Heart right ventricle (tissue), 16 donors: Measurements from ENCODE around the gene ARAP1. TPM values are rescaled to one million over a fixed set of nuclear protein-coding genes. Genes with fewer than 3 reads are reported as not detected.

ENCODE experiments used
- ATAC-seq, 8 donors: fragments of 200-7000 bp; cut with Tn5 transposase; one replicate each; pipeline ENCODE4 v1.9.1; 2020; ENCODE audit warnings: mild to moderate bottlenecking in 8 of 8, moderate library complexity in 8 of 8, moderate number of reproducible peaks in 1 of 8
- DNase-seq, 2 donors: peaks; one replicate each; pipeline ENCODE4 v3.0.0-alpha.2; 2020
- H3K27ac ChIP-seq, 10 donors: fragments of 200-600 bp; sonication (generic) in 2 of 10; one replicate each; pipeline versions ENCODE4 v1.5.0 to v1.8.0; 2020 to 2022; ENCODE audit warnings: mild to moderate bottlenecking in 3 of 10
- H3K27me3 ChIP-seq, 7 donors: fragments of 200-600 bp; one replicate each; pipeline ENCODE4 v1.8.0; 2021 to 2022; ENCODE audit warnings: mild to moderate bottlenecking in 2 of 7
- H3K36me3 ChIP-seq, 9 donors: fragments of 200-600 bp; sonication (generic) in 1 of 9; one replicate each; pipeline versions ENCODE4 v1.5.0 to v1.8.0; 2020 to 2022; ENCODE audit warnings: mild to moderate bottlenecking in 2 of 9
- H3K4me1 ChIP-seq, 9 donors: fragments of 200-600 bp; sonication (generic) in 1 of 9; one replicate each; pipeline versions ENCODE4 v1.5.0 to v1.8.0; 2020 to 2022; ENCODE audit warnings: mild to moderate bottlenecking in 4 of 9
- H3K4me3 ChIP-seq, 10 donors: fragments of 200-600 bp; sonication (generic) in 2 of 10; one replicate each; pipeline versions ENCODE4 v1.5.0 to v1.8.0; 2020 to 2022; ENCODE audit warnings: mild to moderate bottlenecking in 7 of 10, moderate library complexity in 2 of 10
- H3K9me3 ChIP-seq, 11 donors: fragments of 200-600 bp in 10 of 11; sonication (generic) in 2 of 11; one replicate each; pipeline versions ENCODE4 v1.5.0 to v1.8.0; 2013 to 2022; ENCODE audit warnings: mild to moderate bottlenecking in 2 of 11, control low read depth in 1 of 11, moderate library complexity in 1 of 11
- CTCF ChIP-seq, 9 donors: fragments of 200-600 bp; sonication (generic) in 2 of 9; IDR thresholded peaks; one replicate each; pipeline versions ENCODE4 v1.5.0 to v1.8.0; 2021 to 2022; ENCODE audit warnings: antibody characterized with exemption in 9 of 9, mild to moderate bottlenecking in 5 of 9, moderate library complexity in 1 of 9
- WGBS, 2 donors: extraction: QIAGEN DNeasy Blood & Tissue Kit; methylation state at CpG; one replicate each; pipeline ENCODE4 v1.1.7; 2013; ENCODE audit warnings: inconsistent platforms in 1 of 2; 5-methylcytosine and 5-hydroxymethylcytosine counted together
- intact Hi-C, 10 donors: fragments of 100-400 bp; cut with DNase I; formaldehyde crosslinking; loops; one replicate each; pipeline versions ENCODE4 v1.11.1 to v1.14.2; 2022
- polyA plus RNA-seq, 2 donors: library from polyadenylated mRNA; stranded (reverse); fragments of 200-250 nt; gene quantifications; one replicate each; pipeline ENCODE4 v1.2.3, GENCODE V29; 2013
- total RNA-seq, 10 donors: library from RNA; stranded (reverse); fragmentation: NEBNext Ultra II Directional in 3 of 10; extraction: Animal tissue kit (Norgen Biotek cat#: 25700) in 3 of 10; gene quantifications; one replicate each; pipeline versions ENCODE4 v1.2.1 to v1.2.4, GENCODE V29; 2021 to 2023
- donor health status: Arrhythmogenic right ventricular cardiomyopathy.
- donor health status: ischemic (EF 13 %, LVEDD 7.1; RV severe dilation, severe dysfunction).
- donor health status: healthy with polysubstance abuse.
- donor health status: DM: no; HTN: yes; CAD: no.
- donor health status: DM: no; HTN: no; CAD: no.
- donor health status: ischemic (EF 25% LVEDD 6.9; RV normal size, moderate dysfunction).
- donor health status: ischemic (EF 25% LVEDD 5.7; RV mildly dilated, moderate dysfunction).
- donor health status: healthy.
- donor health status: DM: yes; HTN: yes; CAD: no.
- donor health status: Ischemic cardiomyopathy.
- donor health status: ischemic (EF 35%, LVEDD 5.7; RV mildly dilated, moderate dysfunction).
- donor health status: nonischemic (EF 11% LVEDD 7.7; RV severe dilation, severe dysfunction).
- donor health status: DM: yes; HTN: yes; CAD: no.
- donor health status: PGD.
- donor health status: ischemic (EF 29% LVEDD 5.4; RV normal size, mild dysfunction).
- donor health status: nonischemic (EF 23%, LVEDD 6.1; RV moderate dilation, normal function).

ARAP1 gene
- total and polyA plus RNA-seq, 12 donors: 30.4 to 68.3 (median 40.8) TPM

DNA sequence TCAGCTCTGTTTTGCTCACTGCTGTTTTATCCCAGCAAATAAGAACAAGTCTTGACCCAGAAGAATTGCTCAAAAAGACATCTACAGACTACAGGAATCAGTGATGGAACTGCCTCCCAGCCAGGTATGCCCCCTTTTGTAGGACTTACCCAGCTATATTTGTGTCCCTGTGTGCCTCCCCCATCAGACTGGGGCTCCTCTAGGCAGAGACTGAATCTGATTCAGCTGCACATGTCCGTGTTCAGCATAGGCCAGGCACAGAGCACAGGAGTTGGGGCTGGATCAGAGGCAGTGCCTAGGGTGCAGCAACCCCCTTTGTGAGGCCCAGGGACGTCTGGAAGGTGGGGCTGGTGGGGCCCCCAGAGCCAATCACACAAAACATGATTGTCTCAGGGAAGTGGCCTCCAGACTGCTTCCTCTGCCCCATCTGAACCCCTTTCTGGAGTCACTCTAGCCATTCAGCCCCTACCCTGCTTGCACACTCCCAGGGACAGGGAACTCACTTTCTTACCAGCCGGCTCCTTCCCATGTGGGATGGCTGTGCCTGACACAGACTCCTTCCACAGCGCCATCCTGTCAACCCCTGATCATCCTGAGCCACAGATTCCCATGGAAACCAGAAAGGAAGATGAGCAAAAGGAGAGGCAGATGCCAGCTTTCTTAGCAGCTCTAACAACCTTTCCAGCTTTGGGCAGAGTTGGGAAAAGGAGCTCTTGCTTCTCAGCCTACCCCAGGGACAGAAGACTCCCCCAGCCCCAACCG lies 102.8 kb downstream of the ARAP1 start:
- intact Hi-C loops: loop anchor here in 5 of 10 donors (5.0 to 10.0 kb wide), 2 partner anchors 52 to 175 kb away; no protein-coding TSS in a partner anchor
- WGBS, 2 donors: 67 to 74% methylated on average over 5 of the region's 5 CpGs

DNA sequence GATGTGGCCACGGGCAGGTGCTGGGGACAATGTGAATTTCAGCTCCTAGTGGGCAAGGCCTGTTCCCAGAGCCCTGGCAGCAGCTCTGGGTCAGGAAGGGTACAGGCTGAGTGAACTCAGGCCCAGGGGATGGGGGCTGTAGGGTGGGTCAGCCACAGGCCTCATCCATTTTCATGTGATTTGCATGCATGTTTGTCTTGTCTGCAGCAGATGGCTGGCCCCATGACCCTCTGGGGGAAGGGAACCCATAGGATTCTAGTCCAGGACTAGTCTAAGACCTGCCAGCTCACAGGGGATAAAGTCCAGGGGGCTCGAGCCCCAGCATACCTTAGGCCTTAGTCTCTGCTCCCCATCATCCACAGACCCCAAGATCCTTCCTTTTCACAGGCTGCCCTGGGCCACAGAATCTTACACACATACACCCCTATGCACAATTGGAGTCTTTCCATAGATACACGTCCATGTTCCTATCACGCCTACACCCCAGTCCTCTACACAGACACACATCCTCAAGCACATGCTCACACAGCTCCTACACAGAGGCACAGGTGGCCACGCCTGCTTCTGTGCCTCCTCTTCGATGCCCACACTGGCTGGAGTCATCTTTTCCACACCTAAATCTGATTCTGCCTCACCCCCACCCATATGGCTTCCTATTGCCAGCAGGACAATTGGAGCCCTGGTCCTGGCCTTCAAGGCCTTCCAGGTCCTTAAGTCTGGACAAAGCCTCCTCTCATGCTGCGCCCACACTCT lies 103.6 kb downstream of the ARAP1 start:
- peaks cover 0 to 1% (median 0%) of the 10 kb centered on the region in 9 donors for H3K4me1 ChIP-seq
- intact Hi-C loops: loop anchor here in 5 of 10 donors (5.0 to 10.0 kb wide), 2 partner anchors 51 to 174 kb away; no protein-coding TSS in a partner anchor
- no peak for TF ChIP-seq CTCF (IDR thresholded peaks at IDR 0.05)
- ATAC-seq (no peak), DNase-seq (no peak)
- no peaks in the 10 kb centered on the region for H3K27me3 ChIP-seq
- WGBS, 2 donors: 88 to 90% methylated on average over 7 of the region's 7 CpGs
- H3K36me3 ChIP-seq: no peaks in the 10 kb centered on the region
- H3K9me3 ChIP-seq: no peaks in the 10 kb centered on the region
- no peak overlapping the region for H3K4me3 ChIP-seq
- H3K27ac ChIP-seq: no peak overlapping the region

More for the DNA sequence above, 102.8 kb downstream of the ARAP1 start:
- no peaks in the 10 kb centered on the region for H3K9me3 ChIP-seq
- H3K27ac ChIP-seq: no peak overlapping the region
- DNase-seq (no peak), ATAC-seq (no peak)
- no peaks in the 10 kb centered on the region for H3K36me3 ChIP-seq
- no peak for TF ChIP-seq CTCF (IDR thresholded peaks at IDR 0.05)
- H3K27me3 ChIP-seq: no peaks in the 10 kb centered on the region
- H3K4me3 ChIP-seq: no peak overlapping the region
- no peaks in the 10 kb centered on the region for H3K4me1 ChIP-seq

GRCh38 chr11:72647882-72648281 lies 104.3 kb downstream of the ARAP1 start:
- Histone ChIP-seq H3K9me3 (no peaks in the 10 kb centered on the region), H3K27me3 (peaks cover 0 to 1% (median 0%) of the 10 kb centered on the region in 7 donors), H3K4me1 (peaks cover 0 to 8% (median 5%) of the 10 kb centered on the region in 9 donors), H3K4me3 (no peak overlapping the region), H3K27ac (no peak overlapping the region), H3K36me3 (no peaks in the 10 kb centered on the region)
- TF ChIP-seq CTCF (IDR thresholded peaks at IDR 0.05): no peak
- WGBS, 2 donors: 92% methylated on average over 4 of the region's 4 CpGs
- DNase-seq (no peak), ATAC-seq (no peak)
- intact Hi-C loops: loop anchor here in 5 of 10 donors (5.0 to 10.0 kb wide), 2 partner anchors 51 to 173 kb away; no protein-coding TSS in a partner anchor

GRCh38 chr11:72646472-72646871 lies 105.7 kb downstream of the ARAP1 start:
- H3K4me3 ChIP-seq: no peak overlapping the region
- TF ChIP-seq CTCF (IDR thresholded peaks at IDR 0.05): no peak
- H3K4me1 ChIP-seq: peaks cover 6 to 19% (median 13%) of the 10 kb centered on the region in 9 donors
- no peaks in the 10 kb centered on the region for H3K36me3 ChIP-seq
- DNase-seq (no peak), ATAC-seq (no peak)
- intact Hi-C loops: loop anchor here in 5 of 10 donors (5.0 to 10.0 kb wide), 2 partner anchors 49 to 172 kb away; no protein-coding TSS in a partner anchor
- no peak overlapping the region for H3K27ac ChIP-seq
- 71 to 72% methylated on average over 2 of the region's 2 CpGs for WGBS, 2 donors
- H3K9me3 ChIP-seq: no peaks in the 10 kb centered on the region
- peaks cover 0 to 14% (median 0%) of the 10 kb centered on the region in 7 donors for H3K27me3 ChIP-seq
